ENCODE measurements around the gene CASKIN2. TPM values are rescaled to one million over a fixed set of nuclear protein-coding genes. Genes with fewer than 3 reads are reported as not detected.

CASKIN2 gene
- total RNA-seq, 1 donor from 2014 or later, result 30.3 TPM

DNA sequence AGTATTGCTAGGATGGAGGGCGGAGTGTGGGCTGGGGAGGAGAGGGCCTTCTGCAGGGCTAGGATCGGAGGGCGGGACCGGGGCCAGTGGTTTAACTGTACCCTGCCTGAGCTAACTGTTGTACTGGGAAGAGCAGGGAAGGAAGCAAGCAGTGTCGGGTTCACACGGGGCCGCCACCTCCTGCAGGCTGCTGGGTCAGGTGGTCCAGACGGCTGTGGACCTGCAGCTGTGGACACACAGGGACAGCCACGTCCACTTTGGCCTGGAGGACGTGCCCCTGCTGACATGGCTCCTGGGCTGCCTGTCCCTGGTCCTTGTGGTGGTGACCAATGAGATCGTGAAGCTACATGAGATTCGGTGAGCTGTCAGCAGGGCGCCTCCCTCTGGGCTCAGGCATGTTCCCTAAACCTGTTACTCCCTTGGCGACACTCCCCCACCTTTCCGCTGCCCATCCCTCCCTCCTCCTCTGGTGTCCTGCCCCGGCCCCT, 16.6 kb downstream of the CASKIN2 start:
- H3K9me3 Mint-ChIP-seq (ENCODE audit: low read depth), result no peaks in the 10 kb centered on the region

DNA sequence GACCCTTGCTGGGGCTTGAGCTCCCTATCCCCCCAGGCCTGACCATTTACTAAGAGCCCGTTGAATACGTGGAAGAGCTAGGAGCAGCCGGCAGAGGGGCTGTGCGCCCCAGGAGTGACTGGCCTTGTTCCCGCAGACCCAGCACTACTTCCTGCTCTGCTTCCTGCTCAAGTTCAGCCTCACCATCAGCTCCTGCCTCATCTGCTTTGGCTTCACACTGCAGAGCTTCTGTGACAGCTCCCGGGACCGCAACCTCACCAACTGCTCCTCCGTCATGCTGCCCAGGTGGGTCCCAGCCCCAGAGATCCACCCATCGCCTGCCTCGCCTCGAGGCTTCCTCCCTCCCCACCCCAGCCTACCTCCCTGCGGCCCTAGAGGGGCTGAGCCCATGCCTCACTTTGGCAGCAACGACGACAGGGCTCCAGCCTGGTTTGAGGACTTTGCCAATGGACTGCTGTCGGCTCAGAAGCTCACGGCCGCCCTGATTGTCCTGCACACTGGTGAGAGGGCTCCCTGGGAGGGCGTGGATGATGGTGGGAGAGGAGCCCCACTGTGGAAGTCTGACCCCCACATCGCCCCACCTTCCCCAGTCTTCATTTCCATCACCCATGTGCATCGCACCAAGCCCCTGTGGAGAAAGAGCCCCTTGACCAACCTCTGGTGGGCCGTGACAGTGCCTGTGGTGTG, 17.2 kb downstream of the CASKIN2 start:
- Mint-ChIP-seq H3K36me3 (ENCODE audit: low read depth) (peaks cover 7% of the 10 kb centered on the region), H3K4me3 (ENCODE audit: unreplicated experiment) (no peak overlapping the region)

More for the DNA sequence above, 16.6 kb downstream of the CASKIN2 start:
- H3K4me3 Mint-ChIP-seq (ENCODE audit: unreplicated experiment), result no peak overlapping the region
- H3K27me3 Mint-ChIP-seq (ENCODE audit: low read depth), result no peaks in the 10 kb centered on the region
- peaks cover 7% of the 10 kb centered on the region for H3K36me3 Mint-ChIP-seq (ENCODE audit: low read depth)
- no peak for DNase-seq (ENCODE audit: low spot score)
- peak overlapping the region; percentile 12 for H3K27ac Mint-ChIP-seq (ENCODE audit: unreplicated experiment)
- TF ChIP-seq, protein P1, sequence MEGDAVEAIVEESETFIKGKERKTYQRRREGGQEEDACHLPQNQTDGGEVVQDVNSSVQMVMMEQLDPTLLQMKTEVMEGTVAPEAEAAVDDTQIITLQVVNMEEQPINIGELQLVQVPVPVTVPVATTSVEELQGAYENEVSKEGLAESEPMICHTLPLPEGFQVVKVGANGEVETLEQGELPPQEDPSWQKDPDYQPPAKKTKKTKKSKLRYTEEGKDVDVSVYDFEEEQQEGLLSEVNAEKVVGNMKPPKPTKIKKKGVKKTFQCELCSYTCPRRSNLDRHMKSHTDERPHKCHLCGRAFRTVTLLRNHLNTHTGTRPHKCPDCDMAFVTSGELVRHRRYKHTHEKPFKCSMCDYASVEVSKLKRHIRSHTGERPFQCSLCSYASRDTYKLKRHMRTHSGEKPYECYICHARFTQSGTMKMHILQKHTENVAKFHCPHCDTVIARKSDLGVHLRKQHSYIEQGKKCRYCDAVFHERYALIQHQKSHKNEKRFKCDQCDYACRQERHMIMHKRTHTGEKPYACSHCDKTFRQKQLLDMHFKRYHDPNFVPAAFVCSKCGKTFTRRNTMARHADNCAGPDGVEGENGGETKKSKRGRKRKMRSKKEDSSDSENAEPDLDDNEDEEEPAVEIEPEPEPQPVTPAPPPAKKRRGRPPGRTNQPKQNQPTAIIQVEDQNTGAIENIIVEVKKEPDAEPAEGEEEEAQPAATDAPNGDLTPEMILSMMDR (IDR thresholded peaks at IDR 0.05), result no peak
- H3K4me1 Mint-ChIP-seq (ENCODE audit: low read depth), result no peaks in the 10 kb centered on the region

DNA sequence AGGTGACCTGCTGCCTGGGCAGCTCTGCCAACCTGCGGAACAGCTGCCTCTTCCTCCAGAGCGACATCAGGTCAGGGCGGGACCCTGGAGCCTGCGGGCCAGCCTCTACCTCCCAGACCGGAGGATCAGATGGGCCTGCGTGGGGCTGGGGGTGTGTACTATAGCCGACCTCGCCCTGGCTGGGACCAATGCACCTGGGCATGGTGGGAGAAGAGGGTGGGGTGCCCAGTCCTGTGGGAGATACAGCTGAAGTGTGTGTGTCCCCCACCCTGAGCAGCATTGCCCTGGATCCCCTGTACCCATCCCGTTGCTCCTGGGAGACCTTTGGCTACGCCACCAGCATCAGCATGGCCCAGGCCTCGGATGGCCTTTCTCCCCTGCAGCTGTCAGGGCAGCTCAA, 19.3 kb downstream of the CASKIN2 start:
- no peak overlapping the region for H3K27ac Mint-ChIP-seq (ENCODE audit: unreplicated experiment)
- H3K36me3 Mint-ChIP-seq (ENCODE audit: low read depth), result peaks cover 10% of the 10 kb centered on the region
- TF ChIP-seq, protein P1 (IDR thresholded peaks at IDR 0.05), result no peak
- no peak overlapping the region for H3K4me3 Mint-ChIP-seq (ENCODE audit: unreplicated experiment)
- H3K27me3 Mint-ChIP-seq (ENCODE audit: low read depth), result no peaks in the 10 kb centered on the region
- no peaks in the 10 kb centered on the region for H3K9me3 Mint-ChIP-seq (ENCODE audit: low read depth)
- DNase-seq (ENCODE audit: low spot score), result no peak
- no peaks in the 10 kb centered on the region for H3K4me1 Mint-ChIP-seq (ENCODE audit: low read depth)

More for the DNA sequence above, 17.2 kb downstream of the CASKIN2 start:
- DNase-seq (ENCODE audit: low spot score), result no peak
- Mint-ChIP-seq H3K27me3 (ENCODE audit: low read depth) (no peaks in the 10 kb centered on the region), H3K9me3 (ENCODE audit: low read depth) (no peaks in the 10 kb centered on the region), H3K27ac (ENCODE audit: unreplicated experiment) (no peak overlapping the region), H3K4me1 (ENCODE audit: low read depth) (no peaks in the 10 kb centered on the region)
- TF ChIP-seq, protein P1 (IDR thresholded peaks at IDR 0.05), result no peak

DNA sequence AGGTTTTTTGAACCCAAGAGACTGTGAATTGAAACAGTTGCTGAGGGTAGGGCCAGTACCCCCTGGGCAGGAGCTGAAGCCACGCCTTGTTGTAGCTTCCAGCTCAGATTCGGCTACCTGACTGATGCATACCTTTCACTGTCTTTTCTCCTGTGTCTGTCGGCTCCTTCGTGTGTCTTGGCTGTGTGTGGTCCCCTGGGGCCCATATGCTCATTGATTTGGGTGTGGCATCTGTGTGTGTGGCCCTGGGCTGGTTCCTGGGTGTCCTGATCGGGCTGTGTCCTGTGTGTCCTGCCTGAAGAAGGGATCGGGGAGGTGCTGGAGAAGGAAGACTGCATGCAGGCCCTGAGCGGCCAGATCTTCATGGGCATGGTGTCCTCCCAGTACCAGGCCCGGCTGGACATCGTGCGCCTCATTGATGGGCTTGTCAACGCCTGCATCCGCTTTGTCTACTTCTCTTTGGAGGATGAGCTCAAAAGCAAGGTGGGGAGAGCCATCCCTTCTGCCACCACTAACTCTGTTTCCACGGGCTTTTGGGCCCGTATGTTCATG, 20.9 kb downstream of the CASKIN2 start:
- Mint-ChIP-seq H3K36me3 (ENCODE audit: low read depth) (peaks cover 8% of the 10 kb centered on the region), H3K27ac (ENCODE audit: unreplicated experiment) (no peak overlapping the region), H3K4me3 (ENCODE audit: unreplicated experiment) (no peak overlapping the region), H3K9me3 (ENCODE audit: low read depth) (no peaks in the 10 kb centered on the region), H3K27me3 (ENCODE audit: low read depth) (no peaks in the 10 kb centered on the region), H3K4me1 (ENCODE audit: low read depth) (no peaks in the 10 kb centered on the region)
- DNase-seq (ENCODE audit: low spot score), result peak; percentile 68
- TF ChIP-seq, protein P1 (IDR thresholded peaks at IDR 0.05), result no peak

DNA sequence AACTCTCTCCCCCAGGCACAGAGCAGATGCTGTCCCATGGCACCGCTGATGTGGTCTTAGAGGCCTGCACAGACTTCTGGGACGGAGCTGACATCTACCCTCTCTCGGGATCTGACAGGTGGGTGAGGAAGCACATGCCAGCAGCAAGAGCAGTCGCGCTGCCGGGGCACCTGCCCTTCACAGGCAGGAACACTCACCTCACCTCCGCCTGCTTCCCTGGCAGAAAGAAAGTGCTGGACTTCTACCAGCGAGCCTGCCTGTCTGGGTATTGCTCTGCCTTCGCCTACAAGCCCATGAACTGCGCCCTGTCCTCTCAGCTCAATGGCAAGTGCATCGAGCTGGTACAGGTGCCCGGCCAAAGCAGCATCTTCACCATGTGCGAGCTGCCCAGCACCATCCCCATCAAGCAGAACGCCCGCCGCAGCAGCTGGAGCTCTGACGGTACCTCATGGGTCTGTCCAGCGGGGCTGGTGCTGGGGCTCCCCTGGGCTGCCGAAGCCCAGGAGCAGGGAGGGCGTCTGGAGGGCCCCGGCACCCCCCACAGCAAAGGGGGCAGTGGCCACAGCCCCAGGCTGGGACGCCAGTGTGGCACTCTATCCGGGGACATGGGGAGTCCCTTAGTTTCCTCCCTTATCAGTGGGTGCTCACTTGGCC, 21.7 kb downstream of the CASKIN2 start:
- no peaks in the 10 kb centered on the region for H3K9me3 Mint-ChIP-seq (ENCODE audit: low read depth)
- no peaks in the 10 kb centered on the region for H3K4me1 Mint-ChIP-seq (ENCODE audit: low read depth)
- peak; percentile 77 for DNase-seq (ENCODE audit: low spot score)
- H3K4me3 Mint-ChIP-seq (ENCODE audit: unreplicated experiment), result no peak overlapping the region
- H3K27me3 Mint-ChIP-seq (ENCODE audit: low read depth), result no peaks in the 10 kb centered on the region
- peaks cover 8% of the 10 kb centered on the region for H3K36me3 Mint-ChIP-seq (ENCODE audit: low read depth)
- TF ChIP-seq, protein P1 (IDR thresholded peaks at IDR 0.05), result no peak
- H3K27ac Mint-ChIP-seq (ENCODE audit: unreplicated experiment), result no peak overlapping the region

All from chondrocyte (in vitro differentiated cells).